HL-60 (cell line): Measurements from ENCODE around the gene ABHD5.

Source experiments
- CTCF ChIP-seq: IDR thresholded peaks from one replicate; pipeline ENCODE4 v1.5.1; 2011; ENCODE audit warnings: low read length, control low read depth, inconsistent platforms; ENCODE audit not compliant: insufficient read depth
- GABPA ChIP-seq: IDR thresholded peaks from 2 replicates; pipeline ENCODE4 v1.6.1; 2012; ENCODE audit warnings: low read depth
- POLR2AphosphoS5 ChIP-seq: IDR thresholded peaks from 2 replicates; pipeline ENCODE4 v1.6.1; 2012; ENCODE audit warnings: low read depth
- REST ChIP-seq: IDR thresholded peaks from 2 replicates; pipeline ENCODE4 v1.6.1; 2012; ENCODE audit warnings: low read depth; ENCODE audit not compliant: insufficient replicate concordance
- SPI1 ChIP-seq: IDR thresholded peaks from 2 replicates; pipeline ENCODE4 v1.6.1; 2012; ENCODE audit warnings: low read depth, mild to moderate bottlenecking, borderline replicate concordance

DNA sequence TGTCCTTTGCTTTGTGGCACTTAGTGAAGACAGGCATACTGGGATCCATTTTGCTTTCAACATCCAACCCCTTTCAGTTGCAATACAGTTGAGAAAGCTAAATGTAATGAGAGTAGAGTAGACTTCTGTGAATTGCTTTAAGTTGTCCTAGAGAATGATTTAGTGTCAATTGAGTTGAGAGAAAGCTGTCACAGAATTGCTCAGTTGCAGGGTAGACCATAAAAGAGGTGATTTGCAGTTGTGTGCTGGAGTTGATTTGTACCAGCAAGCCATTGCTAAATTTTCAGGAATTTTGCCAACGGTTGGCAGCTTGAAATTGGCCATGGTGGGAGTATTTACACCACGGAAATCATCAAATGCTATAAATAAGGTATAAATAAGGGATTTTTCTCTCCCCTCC is 2.2 kb downstream of the ABHD5 start:
- TF ChIP-seq POLR2AphosphoS5 (no peak), CTCF (no peak), REST (no peak), GABPA (no peak), SPI1 (no peak)
